ENCODE data around the gene COL6A5.

COL6A5 gene

GRCh38 chr3:130354430-130354829 lies 9.0 kb downstream of the COL6A5 start:
- DNase-seq (no peak), ATAC-seq (replicated peaks) (no peak)
- no peaks in the 10 kb centered on the region for H3K36me3 Mint-ChIP-seq (ENCODE audit: insufficient read depth)
- no peak overlapping the region for H3K27ac Mint-ChIP-seq
- no peaks in the 10 kb centered on the region for H3K9me3 Mint-ChIP-seq
- no peak overlapping the region for H3K4me3 Mint-ChIP-seq
- H3K4me1 Mint-ChIP-seq (ENCODE audit: low read depth in 2 of 2): no peaks in the 10 kb centered on the region
- H3K27me3 Mint-ChIP-seq: peaks cover 8 to 12% of the 10 kb centered on the region in 2 donors

DNA sequence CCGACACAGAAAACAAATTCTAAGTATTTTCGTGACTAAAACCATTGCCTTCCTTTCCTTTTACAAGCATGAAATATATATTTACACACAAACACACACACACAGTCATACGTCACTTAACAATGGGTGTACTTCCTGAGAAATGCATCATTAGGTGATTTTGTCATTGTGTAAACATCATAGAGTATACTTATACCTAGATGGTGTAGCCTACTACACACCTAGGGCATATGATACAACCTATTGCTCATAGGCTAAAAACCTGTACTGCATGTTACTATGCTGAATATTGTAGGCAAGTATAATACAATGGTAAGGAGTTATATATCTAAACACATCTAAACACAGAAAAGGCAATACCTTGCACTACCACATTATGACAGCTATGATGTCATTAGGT lies 28.6 kb downstream of the COL6A5 start:
- H3K4me3 Mint-ChIP-seq: no peak overlapping the region
- no peaks in the 10 kb centered on the region for H3K36me3 Mint-ChIP-seq (ENCODE audit: insufficient read depth)
- DNase-seq (no peak), ATAC-seq (replicated peaks) (no peak)
- H3K27me3 Mint-ChIP-seq: peaks cover 31 to 36% of the 10 kb centered on the region in 2 donors
- H3K4me1 Mint-ChIP-seq (ENCODE audit: low read depth in 2 of 2): no peaks in the 10 kb centered on the region
- no peak overlapping the region for H3K27ac Mint-ChIP-seq
- H3K9me3 Mint-ChIP-seq: peaks cover 0 to 5% of the 10 kb centered on the region in 2 donors

- H3K36me3 Mint-ChIP-seq (ENCODE audit: insufficient read depth): no peaks in the 10 kb centered on the region
- H3K27me3 Mint-ChIP-seq: peaks cover 26 to 36% of the 10 kb centered on the region in 2 donors
- DNase-seq (no peak), ATAC-seq (replicated peaks) (no peak)
- no peak overlapping the region for H3K27ac Mint-ChIP-seq
- no peak overlapping the region for H3K4me3 Mint-ChIP-seq
- H3K9me3 Mint-ChIP-seq: peaks cover 0 to 5% of the 10 kb centered on the region in 2 donors
- H3K4me1 Mint-ChIP-seq (ENCODE audit: low read depth in 2 of 2): no peaks in the 10 kb centered on the region
These were observed 29.4 kb downstream of the COL6A5 start for GRCh38 chr3:130374908-130375307.

DNA sequence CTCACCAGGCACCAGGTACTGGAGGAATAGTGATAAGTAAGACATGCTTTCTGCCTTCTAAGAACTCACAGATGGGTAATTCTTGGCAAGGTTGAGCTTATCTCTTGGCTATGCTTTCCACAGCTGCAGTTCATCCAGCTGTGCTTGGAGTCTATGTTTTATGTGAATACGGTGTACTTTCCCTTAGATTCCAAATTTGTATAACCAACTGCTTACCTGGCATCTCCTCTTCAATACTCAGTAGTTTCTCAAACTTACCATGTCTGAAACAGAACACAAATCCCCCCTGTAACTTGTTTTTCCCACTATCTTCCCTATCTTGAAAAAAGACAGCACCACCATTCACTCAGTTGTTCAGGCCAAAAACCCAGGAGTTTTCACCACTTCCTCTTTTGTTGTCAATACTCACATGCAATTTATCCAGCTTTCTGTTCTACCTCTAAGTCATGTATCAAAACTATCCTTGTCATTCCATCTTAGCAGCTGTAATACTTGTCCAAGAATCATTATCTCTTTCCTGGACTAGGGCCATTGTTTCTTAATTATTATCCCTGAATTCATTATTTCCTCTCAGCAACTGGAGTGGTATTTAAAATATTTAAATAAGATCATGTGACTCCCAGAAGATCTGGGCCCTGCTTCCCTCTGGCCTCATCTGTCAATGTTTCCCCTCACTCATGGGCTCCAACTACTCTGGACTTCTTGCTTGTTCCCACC lies 32.6 kb downstream of the COL6A5 start:
- peaks cover 22 to 29% of the 10 kb centered on the region in 2 donors for H3K27me3 Mint-ChIP-seq
- no peaks in the 10 kb centered on the region for H3K36me3 Mint-ChIP-seq (ENCODE audit: insufficient read depth)
- peaks cover 0 to 5% of the 10 kb centered on the region in 2 donors for H3K9me3 Mint-ChIP-seq
- no peak overlapping the region for H3K27ac Mint-ChIP-seq
- H3K4me3 Mint-ChIP-seq: no peak overlapping the region
- DNase-seq (no peak), ATAC-seq (replicated peaks) (no peak)
- H3K4me1 Mint-ChIP-seq (ENCODE audit: low read depth in 2 of 2): no peaks in the 10 kb centered on the region

DNA sequence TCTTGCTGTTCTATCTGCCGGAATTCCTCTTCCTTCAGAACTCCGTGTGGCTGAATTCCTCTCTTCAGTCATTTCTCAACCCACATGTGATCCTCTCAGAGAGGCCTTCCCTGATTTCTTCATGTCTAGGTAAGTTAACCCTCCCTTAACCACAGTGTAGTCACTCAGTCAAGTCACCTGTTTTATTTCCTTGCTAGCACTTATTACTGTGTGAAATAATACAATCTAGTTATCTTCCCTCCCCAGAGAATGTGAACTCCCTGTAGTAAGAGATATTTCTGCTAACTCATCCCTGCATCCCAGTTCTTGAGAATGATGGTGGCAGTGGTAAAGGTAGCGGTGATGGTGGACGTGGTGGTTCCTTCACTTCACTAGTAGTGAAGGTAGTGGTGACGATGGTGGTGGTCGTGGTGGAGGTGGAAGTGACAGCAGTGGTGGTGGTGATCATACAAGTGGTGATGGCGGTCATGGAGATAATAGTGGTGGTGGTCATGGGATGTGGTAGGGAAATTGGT lies 33.3 kb downstream of the COL6A5 start:
- peaks cover 0 to 5% of the 10 kb centered on the region in 2 donors for H3K9me3 Mint-ChIP-seq
- H3K4me3 Mint-ChIP-seq: no peak overlapping the region

DNA sequence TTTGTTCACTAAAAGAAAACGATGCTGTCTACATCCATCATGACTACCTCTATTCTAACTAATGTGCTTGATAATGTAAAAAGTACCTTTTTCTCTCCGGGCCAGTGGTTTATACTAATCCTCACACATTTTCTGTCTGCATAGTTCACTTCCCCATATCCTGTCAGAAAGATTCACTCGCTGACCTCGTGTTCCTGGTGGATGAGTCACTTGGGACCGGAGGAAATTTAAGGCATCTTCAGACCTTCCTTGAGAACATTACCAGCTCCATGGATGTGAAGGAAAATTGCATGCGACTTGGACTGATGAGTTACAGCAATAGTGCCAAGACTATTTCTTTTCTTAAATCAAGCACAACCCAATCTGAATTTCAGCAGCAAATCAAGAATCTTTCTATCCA lies 33.8 kb downstream of the COL6A5 start:
- no peak for DNase-seq
- H3K27ac Mint-ChIP-seq: no peak overlapping the region
- H3K9me3 Mint-ChIP-seq: peaks cover 0 to 5% of the 10 kb centered on the region in 2 donors
- peaks cover 28 to 29% of the 10 kb centered on the region in 2 donors for H3K27me3 Mint-ChIP-seq
- ATAC-seq (replicated peaks): no peak
- H3K4me1 Mint-ChIP-seq (ENCODE audit: low read depth in 2 of 2): no peaks in the 10 kb centered on the region
- no peaks in the 10 kb centered on the region for H3K36me3 Mint-ChIP-seq (ENCODE audit: insufficient read depth)
- H3K4me3 Mint-ChIP-seq: no peak overlapping the region

More for the DNA sequence above, 33.3 kb downstream of the COL6A5 start:
- H3K27me3 Mint-ChIP-seq: peaks cover 23 to 29% of the 10 kb centered on the region in 2 donors
- no peaks in the 10 kb centered on the region for H3K4me1 Mint-ChIP-seq (ENCODE audit: low read depth in 2 of 2)
- no peak for DNase-seq
- H3K27ac Mint-ChIP-seq: no peak overlapping the region
- ATAC-seq (replicated peaks): no peak
- H3K36me3 Mint-ChIP-seq (ENCODE audit: insufficient read depth): no peaks in the 10 kb centered on the region

DNA sequence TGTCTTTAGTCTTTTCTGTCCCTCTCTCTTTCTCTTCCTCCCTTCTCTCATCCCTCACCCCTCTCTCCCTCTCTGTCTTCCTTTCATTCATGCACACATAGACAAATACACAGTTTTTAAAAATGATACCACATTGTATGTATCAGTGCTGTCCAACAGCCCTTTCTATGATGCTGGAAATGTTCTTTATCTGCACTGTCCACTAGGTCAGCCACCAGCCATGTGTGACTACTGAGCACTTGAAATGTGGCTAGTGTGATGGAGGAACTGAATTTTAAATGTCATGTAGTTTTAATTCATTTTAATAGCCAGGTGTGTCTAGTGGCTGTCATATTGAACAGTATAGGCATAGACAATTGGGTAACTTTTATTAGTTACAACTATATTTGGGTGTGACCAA lies 34.9 kb downstream of the COL6A5 start:
- no peak for ATAC-seq (replicated peaks)
- H3K9me3 Mint-ChIP-seq: peaks cover 0 to 5% of the 10 kb centered on the region in 2 donors
- no peak overlapping the region for H3K27ac Mint-ChIP-seq
- no peak overlapping the region for H3K4me3 Mint-ChIP-seq
- H3K27me3 Mint-ChIP-seq: peaks cover 36 to 37% of the 10 kb centered on the region in 2 donors
- no peaks in the 10 kb centered on the region for H3K4me1 Mint-ChIP-seq (ENCODE audit: low read depth in 2 of 2)
- DNase-seq: no peak
- H3K36me3 Mint-ChIP-seq (ENCODE audit: insufficient read depth): no peaks in the 10 kb centered on the region

GRCh38 chr3:130383424-130383823 lies 38.0 kb downstream of the COL6A5 start:
- Mint-ChIP-seq H3K4me3 (no peak overlapping the region), H3K4me1 (ENCODE audit: low read depth in 2 of 2) (no peaks in the 10 kb centered on the region), H3K27ac (no peak overlapping the region), H3K9me3 (no peaks in the 10 kb centered on the region), H3K27me3 (peaks cover 29 to 38% of the 10 kb centered on the region in 2 donors), H3K36me3 (ENCODE audit: insufficient read depth) (no peaks in the 10 kb centered on the region)
- DNase-seq: no peak
- no peak for ATAC-seq (replicated peaks)

DNA sequence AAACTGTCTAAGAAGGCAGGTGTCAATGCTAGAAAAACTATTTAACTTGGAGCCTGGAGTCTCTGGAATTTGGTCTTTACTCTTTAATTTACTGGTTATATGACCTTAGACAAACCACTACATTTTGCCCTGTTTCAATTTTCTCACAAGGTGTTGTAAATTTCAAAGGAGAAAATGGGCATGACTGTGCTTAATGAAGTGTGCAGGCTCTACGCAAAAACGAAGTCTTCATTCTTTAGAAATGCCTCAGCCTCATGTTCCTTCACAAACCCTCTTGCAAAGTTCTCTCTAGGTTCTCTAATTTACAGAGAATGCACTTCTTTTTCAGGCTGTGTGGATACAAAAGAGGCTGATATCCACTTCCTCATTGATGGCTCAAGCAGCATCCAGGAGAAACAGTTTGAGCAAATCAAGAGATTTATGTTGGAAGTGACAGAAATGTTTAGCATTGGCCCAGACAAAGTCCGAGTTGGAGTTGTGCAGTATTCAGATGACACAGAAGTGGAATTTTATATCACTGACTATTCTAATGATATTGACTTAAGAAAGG lies 39.1 kb downstream of the COL6A5 start:
- Mint-ChIP-seq H3K36me3 (ENCODE audit: insufficient read depth) (no peaks in the 10 kb centered on the region), H3K4me1 (ENCODE audit: low read depth in 2 of 2) (no peaks in the 10 kb centered on the region), H3K27ac (no peak overlapping the region), H3K9me3 (no peaks in the 10 kb centered on the region), H3K4me3 (no peak overlapping the region), H3K27me3 (peaks cover 19 to 30% of the 10 kb centered on the region in 2 donors)
- ATAC-seq (replicated peaks) (no peak), DNase-seq (no peak)

GRCh38 chr3:130386604-130387263 lies 41.3 kb downstream of the COL6A5 start:
- H3K4me3 Mint-ChIP-seq: no peak overlapping the region
- H3K9me3 Mint-ChIP-seq: no peaks in the 10 kb centered on the region
- H3K4me1 Mint-ChIP-seq (ENCODE audit: low read depth in 2 of 2): no peaks in the 10 kb centered on the region
- ATAC-seq (replicated peaks): no peak
- H3K27me3 Mint-ChIP-seq: peaks cover 15 to 26% of the 10 kb centered on the region in 2 donors
- no peak overlapping the region for H3K27ac Mint-ChIP-seq
- DNase-seq: no peak
- H3K36me3 Mint-ChIP-seq (ENCODE audit: insufficient read depth): no peaks in the 10 kb centered on the region

- no peaks in the 10 kb centered on the region for H3K9me3 Mint-ChIP-seq
- no peak overlapping the region for H3K27ac Mint-ChIP-seq
- H3K4me1 Mint-ChIP-seq (ENCODE audit: low read depth in 2 of 2): no peaks in the 10 kb centered on the region
- H3K4me3 Mint-ChIP-seq: no peak overlapping the region
- ATAC-seq (replicated peaks): no peak
- H3K36me3 Mint-ChIP-seq (ENCODE audit: insufficient read depth): no peaks in the 10 kb centered on the region
- DNase-seq: no peak
- H3K27me3 Mint-ChIP-seq: peaks cover 13 to 16% of the 10 kb centered on the region in 2 donors
These were observed 44.4 kb downstream of the COL6A5 start for GRCh38 chr3:130389743-130390478.

DNA sequence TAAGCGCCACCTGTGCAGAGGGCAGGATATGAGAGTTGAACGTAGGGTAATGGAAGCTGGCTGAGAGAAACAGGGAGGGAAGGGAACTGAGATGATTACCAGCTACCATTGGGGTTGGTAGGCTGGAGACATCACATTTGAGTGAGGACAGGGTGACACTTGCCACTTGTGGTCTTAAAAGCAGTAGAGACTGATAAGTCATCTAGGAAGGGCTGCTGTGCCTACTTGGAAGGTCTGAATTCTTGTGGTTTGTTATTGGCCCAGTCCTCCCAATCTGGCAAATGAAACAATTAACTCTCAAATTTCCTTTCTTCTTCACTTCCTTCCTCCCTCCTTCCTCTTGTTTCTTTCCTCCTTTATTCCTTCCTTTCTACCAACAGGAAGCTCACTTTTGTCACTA lies 46.8 kb downstream of the COL6A5 start:
- no peak for DNase-seq
- H3K4me3 Mint-ChIP-seq: no peak overlapping the region
- H3K4me1 Mint-ChIP-seq (ENCODE audit: low read depth in 2 of 2): no peaks in the 10 kb centered on the region
- no peaks in the 10 kb centered on the region for H3K36me3 Mint-ChIP-seq (ENCODE audit: insufficient read depth)
- no peaks in the 10 kb centered on the region for H3K9me3 Mint-ChIP-seq
- no peak overlapping the region for H3K27ac Mint-ChIP-seq
- no peak for ATAC-seq (replicated peaks)
- peaks cover 6 to 7% of the 10 kb centered on the region in 2 donors for H3K27me3 Mint-ChIP-seq

GRCh38 chr3:130393594-130393993 lies 48.1 kb downstream of the COL6A5 start:
- H3K9me3 Mint-ChIP-seq: no peaks in the 10 kb centered on the region
- no peak for ATAC-seq (replicated peaks)
- no peak overlapping the region for H3K27ac Mint-ChIP-seq
- DNase-seq: no peak
- H3K4me1 Mint-ChIP-seq (ENCODE audit: low read depth in 2 of 2): no peaks in the 10 kb centered on the region
- H3K27me3 Mint-ChIP-seq: peaks cover 6 to 12% of the 10 kb centered on the region in 2 donors
- H3K4me3 Mint-ChIP-seq: no peak overlapping the region
- H3K36me3 Mint-ChIP-seq (ENCODE audit: insufficient read depth): no peaks in the 10 kb centered on the region

All from effector memory CD8-positive, alpha-beta T cell (primary cell).